ENCODE results near the gene MCRS1.
"Not testable (repeated sequence)": the region's sequence is repeated elsewhere in the genome, so short reads cannot be mapped to it uniquely, and the experiment has no call there.

Gene MCRS1

DNA sequence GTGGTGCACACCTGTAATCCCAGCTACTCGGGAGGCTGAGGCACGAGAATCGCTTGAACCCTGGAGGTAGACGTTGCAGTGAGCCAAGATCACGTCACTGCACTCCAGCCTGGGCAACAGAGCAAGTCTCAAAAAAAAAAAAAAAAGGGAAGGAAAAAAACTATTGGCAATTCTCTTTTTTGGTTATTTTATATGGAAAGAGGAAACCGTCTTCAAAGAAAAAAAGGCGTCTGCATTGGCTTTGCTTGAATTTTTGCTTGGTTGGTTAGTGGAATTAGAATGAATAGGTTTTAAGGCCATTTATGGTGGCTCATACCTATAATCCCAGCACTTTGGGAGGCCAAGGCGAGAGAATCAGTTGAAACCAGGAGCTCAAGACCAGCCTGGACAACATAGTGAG, 58.3 kb downstream of the MCRS1 start:
- not testable (repeated sequence) for DNase-seq

Measured in activated T-cell treated with anti-CD3 and anti-CD28 coated beads for 4 hours (primary cell).